Kidney capillary endothelial cell (primary cell): ENCODE measurements around the gene PSMB5.

Source experiments
- DNase-seq: peaks from one replicate; pipeline ENCODE4 v3.0.0-alpha.2; 2018; ENCODE audit warnings: low spot score

Gene PSMB5

DNA sequence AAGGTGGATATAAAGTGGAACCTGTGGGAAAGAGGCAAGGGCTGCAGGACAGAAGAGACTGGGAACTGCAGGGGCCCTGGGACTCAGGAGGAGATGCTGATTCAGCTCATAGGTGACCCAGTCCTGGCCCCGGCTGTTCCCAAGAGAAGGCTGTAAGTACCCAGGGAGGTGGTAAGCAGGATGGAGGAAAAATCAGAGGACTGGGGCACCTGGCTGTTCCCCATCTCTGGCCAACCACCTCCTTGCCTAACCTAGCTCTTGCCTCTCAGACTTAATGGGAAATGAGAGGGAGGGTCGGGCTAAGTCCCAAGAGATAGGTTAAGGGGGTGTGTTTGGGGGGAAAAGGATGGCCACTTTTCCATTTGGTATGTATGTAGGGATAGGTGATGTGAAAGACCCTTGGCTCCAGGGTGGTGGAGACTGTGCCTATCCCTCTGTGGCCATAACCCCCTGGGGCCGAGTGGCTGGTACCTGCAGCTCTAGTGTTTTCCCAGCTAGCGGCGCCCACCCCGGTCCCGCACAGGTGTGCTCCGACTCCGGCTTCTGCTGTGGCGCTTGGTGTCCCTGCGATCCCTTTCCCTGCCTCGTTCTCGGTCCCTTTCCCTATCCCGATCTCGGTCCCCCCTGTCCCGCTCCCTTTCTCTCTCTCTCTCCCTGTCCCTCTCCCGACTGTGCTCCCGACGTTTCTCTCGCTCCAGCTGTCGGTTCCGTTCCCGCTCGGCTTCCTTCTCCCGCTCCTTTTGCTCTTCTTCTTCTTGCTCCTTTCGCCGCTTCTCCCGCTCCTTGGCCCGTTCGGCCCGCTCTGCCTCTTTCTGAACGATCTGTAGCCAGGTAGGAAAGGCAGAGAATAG is 24.2 kb upstream of the PSMB5 start:
- DNase-seq, result no peak

DNA sequence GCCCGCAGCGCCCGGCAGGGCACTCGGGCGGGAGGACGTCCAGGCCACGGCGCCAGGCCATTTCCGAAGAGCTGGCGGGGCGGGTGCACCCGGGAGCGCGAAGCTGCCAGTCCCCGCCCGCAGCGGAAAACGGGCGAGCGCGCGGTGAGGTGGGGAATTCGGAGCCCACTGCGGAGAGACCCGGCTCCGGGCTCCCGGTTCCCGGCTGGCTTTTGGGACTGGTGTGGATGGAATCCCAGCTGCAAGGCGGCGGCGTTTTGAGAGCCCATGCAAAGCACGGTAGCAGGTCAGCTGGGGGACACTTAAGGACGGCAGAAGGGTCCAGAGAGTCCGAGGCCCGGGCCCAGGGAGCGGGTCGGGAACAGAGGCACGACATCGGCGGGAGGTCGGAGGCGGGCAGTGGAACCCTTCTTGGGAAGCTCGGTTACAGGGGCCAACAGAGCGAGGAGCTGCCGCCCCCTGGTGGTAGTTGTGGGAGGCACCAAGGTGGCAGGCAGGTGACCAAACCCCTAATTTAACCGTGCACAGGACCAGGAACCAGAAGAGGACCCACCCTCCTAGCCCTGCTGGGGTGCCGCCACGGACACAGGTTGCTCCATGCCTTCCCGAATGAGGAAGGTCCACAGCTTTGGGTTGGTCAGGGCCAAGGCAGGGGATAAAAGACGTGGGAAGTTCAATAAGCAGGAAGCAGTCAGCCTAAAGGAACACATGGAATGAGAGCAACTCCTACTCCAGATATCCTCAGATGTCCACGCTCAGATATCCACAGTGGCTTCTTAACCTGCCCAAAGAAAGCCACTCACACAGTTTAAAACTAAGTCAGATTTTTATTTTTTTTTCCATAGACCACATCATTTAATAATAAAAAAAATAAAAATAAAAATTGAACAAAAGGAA is 23.3 kb upstream of the PSMB5 start:
- no peak for DNase-seq

DNA sequence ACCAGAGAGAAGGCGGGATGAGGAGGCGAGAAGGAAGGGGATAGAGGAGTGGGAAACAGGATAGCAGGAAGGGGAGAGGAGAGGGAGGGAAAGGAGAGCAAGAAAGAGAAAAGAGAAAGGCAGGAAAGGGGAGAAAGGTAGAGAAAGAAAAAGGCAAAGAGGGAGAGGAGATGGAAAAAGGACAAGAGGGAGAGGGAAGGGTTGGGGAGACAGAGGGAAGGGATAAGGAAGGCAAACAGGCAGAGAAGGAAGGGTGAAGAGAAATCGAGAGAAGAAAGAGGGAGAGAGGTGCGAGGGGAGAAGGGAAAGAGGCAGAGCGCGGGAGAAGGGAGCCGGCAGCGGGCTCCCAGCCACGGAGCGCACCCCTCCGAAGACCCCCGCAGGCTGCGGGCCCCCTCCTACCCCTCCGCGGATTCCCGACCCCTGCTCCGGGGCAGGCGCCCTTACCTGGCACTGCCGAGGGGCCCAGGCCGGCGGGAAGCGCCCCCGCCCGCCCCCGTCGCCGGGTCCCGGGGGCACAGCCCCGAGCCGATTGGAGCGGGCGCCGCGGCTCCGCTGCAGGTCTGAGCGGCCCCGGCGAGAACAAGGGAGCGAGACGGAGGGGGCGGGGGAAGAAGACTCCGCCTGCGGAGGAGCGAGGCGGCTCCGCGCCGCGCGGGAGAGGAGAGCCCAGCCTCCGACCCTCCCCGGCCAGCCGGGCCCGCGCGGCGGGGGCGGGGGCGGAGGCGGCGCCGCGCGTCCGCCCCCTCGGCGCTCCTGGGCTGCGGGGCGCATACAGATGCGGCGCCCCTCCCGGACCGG is 22.5 kb upstream of the PSMB5 start, which contains the start of gene CDH24:
CDH24 (minus strand) TSS at position 565 of the 801 bp plus-strand sequence. CDS start 1,787 bp downstream, outside the sequence.
- no peak for DNase-seq

DNA sequence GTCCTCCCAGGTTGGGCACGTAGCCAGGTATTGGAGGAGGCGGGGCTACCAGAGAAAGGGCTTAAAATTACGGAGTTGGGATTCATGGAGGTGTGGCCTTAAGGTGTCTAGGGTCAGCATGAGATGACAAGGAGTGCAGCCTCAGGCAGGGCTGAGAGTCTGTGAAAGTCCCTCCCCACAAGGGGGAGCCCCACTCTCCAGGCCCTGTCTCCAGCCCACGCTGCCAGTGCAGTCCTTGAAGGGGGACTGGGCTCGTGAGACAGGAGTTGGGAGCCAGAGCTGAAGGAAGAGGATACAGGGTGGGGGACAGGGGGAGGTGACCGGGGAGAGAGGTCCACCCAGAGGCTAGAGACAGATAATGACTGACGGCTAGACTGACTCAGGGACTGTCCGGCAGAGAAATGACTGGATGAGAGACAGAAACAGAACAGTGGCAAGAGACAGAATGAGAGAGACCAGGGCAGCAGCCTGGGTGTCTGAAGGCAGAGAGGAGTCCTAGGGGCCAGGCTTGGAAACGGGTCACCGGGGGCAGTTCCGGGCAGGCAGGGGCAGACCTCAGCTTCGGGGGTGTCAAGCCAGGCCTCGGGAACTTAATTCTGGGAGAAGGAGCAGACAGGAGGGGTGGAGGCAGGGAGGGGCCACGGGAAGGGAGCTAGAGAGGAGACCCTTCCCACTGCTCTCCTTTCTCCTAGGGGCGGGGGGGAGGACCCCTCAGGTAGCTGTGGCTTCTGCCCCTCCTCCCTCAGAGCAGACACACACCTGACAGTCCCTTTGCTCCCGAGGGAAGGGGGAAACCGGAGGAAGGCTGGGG is 21.6 kb upstream of the PSMB5 start:
- no peak for DNase-seq

DNA sequence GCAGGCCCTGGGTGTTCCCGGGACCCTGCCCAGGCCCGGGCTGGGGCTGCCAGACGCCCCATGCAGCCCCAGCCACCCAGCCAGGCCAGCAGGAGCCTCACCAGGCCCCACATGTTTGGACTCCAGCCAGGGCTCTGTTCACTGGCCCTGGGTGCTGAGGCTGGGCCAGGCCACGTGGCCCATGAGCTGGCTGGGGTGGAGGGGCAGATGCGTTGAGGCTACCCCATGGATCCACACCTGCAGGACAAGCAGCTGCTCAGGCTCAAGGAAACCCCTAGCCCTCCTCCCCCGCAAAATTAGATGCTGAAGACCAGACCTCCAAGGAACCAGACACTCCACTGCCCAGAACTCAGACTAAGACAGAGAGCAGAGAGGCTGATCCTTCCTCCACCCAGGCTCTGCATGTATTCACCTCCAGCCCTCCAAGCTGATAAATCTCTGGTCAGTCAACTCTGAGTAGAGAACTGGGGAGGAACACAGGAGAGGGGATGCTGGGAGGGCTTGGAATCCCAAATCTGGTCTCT is 21.0 kb upstream of the PSMB5 start:
- no peak for DNase-seq

DNA sequence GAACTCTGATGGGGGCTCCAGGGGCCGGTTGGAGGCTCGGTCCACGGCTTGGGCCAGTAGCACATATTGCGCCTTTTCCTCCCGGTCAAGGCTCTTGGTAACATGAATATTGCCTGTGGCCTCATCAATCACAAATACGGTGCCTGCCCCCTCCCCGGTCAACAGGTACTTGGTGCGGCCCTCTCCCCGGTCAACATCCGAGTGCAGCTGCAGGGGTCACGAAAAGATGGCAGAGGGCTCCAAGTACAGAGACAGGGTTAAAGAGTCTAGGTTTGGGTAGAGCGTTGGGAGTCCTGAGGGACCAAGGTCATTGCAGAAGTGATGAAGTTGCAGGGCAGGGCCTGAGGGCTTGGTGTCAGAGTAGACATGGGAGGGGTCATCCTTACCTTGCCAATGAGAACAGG is 20.4 kb upstream of the PSMB5 start:
- no peak for DNase-seq

DNA sequence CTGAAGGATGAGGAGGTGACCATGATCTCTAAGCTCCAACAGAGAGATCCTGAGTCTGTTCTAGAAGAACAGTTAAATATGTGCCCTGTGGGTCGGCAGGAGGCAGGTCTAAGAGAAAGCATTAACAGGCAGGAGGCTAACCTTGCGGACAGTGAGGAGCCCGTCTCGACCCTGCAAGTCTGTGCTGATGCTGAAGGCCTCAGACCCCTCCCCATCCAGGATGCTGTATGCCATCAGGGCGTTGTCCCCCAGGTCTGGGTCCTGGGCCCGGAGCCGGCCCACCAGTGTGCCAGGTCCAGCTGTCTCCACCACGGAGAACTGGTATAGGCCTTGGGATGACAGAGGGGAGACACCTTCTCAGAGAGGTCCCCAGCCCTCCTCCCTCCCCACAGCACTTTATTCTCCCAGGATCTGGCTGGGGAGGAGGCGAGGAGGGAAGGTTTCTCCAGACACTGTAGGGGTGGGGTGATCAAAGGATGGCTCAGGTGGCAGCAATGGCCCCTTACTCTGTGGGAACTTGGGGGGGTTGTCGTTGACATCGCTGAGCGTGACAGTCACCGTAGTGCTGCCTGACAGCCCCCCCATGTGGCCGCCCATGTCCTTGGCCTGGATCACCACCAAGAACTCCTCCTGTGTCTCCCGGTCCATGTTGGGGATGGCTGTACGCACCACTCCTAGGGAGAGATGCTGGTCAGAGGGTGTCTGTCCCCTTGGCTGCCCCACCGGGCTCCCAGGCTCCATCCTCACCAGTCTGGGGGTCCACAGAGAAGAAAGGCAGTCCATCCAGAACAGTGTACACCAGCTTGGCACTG is 19.5 kb upstream of the PSMB5 start:
- DNase-seq, result no peak

DNA sequence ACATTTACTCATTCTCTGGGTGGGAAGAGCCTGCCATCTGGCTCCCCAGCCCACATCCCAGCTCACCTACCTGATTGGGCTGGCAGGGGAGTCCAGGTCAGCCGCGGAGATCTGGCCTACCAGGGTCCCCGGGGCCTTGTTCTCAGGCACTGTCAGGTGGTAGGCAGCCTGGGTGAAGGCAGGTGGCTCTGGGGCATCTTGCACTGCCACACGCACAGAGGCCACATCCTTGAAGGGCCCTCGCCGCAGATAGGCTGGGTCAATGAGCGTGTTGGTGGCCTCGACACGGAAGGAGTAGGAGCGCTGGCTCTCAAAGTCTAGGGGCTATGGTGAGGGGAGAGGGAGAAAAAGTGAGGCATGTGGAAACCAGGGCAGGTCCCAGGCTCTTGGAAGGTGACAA is 18.7 kb upstream of the PSMB5 start:
- DNase-seq, result no peak

DNA sequence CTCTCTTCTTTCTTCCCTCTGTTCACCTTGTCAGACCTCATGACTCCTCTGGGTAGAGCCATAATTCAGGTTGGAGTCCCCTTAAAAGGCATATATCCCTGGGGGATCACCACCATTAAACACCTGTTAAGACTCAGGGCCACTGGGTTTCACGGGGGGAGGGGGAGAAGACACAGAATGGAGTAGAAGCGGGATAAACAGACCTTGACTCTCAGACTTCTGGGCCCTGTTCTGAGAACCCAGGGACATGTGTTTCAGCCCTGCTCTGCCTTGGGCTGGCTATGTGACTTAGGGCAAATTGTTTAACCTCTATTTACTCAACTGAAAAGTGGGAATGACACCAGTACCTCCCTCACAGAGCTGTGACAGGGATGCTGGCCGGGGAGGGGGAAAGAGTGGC is 18.0 kb upstream of the PSMB5 start:
- no peak for DNase-seq

DNA sequence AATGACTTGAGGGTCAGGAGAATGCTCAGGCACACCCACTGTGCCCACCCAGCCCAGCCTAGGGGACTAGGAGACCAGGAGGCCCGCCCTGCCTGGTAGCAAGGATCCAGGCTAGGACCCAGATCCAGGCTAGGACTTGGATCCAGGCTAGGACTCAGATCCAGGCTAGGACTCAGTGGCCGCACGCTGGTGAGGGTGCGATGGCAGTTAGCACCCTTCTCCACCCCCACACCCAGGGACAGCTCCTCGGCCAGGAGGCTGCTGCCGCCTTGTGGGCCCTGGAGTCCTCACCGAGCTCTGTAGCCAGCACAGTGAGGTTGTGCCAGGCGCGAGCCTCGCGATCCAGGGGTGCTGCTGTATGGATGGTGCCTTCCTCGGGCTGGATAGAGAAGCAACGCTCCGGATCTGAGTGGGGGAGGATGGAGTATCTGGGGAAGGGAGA is 17.5 kb upstream of the PSMB5 start:
- DNase-seq, result no peak

DNA sequence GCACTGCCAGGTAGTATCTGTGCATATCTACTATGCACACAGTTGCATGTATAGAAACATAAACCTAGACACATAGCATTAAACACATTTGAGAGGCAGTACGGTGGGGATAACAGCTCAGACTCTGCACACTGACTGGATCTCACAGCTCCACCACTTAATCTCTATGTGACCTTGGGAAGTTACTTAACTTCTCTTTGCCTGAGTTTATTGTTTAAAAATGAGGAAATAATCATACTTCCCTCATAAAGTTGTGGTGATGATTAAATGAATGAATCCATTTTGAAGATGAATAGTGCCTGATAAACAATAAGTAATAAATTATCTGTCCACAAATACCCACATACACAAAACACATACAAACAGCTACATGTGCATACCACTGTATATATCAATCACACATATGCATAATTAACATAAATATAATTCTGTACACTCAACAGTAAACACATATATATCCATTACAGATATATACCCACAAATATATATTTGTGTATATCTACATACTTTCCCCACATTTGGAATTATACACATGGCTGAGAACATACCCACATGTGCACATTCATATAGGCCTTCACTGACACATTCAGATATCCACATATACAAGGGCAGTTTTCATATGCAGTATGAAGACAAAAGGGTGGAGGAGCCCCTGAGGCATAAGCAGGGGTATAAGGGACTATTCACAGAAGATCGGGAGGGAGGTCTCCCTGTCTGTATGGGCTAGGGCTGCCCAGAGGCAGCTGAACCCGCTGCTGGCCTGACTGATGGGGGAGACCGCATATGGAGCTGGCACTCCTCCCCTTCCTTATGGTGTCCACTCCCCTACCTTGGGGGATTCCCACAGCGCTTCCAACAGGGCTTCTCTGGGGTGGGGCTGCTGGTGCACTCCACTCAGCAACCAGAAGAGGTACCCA is 16.7 kb upstream of the PSMB5 start:
- no peak for DNase-seq

DNA sequence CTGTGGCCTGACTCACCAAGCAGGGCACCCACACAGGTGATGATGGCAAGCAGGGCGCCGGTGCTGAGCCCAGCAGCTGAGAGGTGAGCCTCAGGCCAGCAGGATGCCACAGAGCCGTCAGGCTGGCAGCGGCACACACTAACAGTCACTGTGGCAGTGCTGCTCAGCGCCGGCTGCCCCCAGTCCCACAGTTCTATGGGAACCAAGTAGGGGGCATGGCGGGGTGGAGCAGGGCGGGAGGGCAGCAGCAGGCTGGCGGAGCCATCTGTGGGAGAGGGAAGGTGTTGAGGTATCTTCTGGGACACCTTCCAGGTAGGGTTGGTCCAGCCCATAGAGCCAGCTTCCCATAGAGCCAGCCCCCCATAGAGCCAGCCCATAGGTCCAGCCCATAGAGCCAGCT is 14.3 kb upstream of the PSMB5 start:
- DNase-seq, result no peak

DNA sequence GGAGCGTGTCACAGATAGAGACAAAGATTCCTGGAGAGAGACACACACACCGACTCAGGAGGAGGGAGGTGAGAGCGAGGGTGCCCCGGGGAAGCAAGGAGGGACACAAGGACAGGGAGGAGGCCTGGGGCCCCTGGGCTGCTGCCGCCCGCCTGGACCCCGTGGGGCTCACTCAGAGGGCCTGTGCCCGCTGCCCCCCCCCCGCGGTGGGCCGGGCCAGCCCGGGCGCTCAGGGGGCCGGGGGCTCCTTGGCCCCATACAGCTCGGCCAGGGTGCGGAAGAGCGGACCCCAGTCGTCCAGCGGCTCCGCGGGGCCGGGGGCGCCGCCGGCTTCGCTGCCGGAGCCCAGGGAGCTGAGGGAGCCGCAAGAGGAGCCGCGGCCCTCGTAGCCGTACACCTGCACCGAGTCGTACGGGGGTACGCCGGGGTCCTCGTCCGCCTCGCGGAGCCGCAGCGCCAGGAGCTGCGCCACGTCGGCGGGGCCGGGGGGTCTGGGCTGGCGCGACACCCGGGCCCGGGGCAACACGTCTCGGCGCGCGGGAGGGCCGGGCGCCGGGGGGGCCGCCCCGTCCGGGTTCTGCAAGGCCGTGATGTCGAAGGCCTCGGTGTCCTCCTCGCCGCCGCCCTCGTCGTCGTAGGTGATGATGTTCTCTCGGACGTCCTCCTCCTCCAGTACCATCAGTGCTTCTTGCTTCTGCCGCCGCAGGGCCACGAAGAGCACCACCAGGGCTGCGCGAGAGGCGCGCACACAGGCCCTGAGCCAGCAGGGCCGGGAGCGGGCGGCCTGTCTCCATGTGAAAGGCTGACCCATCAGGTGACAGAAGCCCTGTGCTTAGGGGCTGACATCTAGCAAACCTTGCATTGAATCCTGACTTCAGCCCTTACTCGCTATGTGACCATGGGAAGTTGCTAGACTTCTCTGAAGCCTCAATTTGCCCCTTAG is 13.3 kb upstream of the PSMB5 start:
- DNase-seq, result no peak

DNA sequence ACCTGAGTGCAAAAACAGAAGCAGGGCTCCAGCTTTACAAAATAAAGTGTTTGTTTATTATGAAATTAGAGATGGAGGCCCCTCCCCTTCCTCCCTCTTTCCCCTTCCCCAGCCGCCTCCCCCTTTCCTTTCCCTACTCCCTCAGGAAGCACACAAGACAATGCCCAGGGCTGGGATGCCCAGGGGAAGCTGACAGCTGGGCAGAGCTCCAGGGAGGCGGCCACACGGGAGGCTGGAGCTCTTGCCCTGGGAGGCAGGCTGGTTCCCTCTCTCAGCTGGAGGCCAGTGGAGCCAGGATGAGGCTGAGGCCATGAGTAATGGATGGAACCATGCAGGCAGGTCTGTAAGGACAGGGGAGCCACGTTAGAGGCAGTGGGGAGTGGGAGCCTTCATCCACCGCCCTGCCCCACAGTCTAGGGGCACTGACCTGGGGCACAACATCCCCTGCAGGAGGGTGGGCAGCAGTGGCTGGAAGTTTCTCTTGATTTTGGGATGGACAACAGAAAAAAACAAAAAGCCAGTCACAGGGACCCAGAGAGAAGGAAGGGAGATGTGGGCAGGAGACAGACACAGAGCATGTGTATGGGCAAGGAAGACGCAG is 12.4 kb upstream of the PSMB5 start:
- DNase-seq, result no peak

DNA sequence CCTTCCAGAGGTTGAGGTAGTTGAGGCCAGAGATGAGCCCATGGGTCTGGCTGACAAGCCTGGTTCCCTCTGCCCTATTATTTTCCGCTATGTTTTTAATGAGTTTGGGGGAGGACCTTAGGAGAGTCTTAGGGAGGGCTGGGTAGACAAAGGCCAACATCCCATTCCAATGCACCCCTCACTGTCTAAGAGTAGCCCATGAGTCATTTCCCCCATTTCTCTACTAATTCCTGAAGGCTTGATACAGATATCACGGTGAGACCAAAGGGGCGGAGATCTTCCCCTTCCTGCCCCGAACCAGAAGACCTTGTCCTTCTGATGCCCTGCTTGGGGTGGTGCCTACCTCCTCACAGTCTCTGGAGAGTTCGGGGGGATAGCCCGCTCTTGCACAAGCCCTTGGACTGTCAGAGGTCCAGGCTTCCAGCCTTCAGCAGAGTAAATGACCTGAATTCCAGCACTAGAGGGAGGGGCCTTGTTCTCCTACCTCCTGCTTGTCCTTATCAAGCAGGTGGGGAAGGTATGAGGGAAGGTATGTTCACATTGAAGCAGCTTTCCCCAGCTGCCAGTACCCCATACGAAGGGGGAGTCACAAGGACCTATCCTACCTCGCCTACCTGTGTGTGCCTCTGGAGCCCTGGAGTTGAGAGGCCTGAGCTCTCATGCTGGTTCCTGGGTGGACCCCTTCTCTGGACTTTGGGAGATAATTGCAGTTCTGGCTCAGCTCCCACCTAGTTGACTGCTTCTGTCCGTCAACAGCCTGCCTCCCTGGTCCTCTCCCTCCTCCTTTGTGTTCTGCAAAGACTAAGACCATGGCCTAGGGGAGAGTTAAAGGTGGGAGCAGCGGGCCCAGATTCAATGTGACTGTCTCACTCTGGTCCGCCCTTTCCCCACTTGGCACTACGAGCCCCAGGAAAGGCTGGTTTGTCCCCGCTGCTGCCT is 11.0 kb upstream of the PSMB5 start:
- peak; percentile 55 for DNase-seq

DNA sequence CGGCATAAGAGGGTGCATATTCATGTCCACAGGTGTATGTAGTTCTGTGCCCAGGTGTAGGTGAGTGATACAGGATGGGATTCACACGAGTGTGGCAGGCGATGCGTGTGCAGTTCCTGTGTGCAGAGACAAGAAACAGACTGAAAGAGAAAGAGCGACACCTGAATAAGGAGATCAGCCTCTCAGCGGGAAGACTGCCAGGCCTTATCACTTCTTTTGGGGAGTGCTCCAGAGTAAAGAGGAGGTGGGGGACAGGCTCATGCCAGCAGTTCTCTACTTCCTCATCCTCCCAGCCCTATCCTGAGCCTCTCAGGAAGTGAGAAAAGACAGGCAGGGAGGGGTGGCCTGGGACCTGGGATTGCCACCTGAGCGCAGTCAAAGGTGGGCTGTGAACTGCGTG is 10.1 kb upstream of the PSMB5 start:
- DNase-seq, result no peak
